Gastrocnemius medialis (tissue), 4 donors: ENCODE data around the gene EFCAB5.
"Not testable (repeated sequence)": the region's sequence is repeated elsewhere in the genome, so short reads cannot be mapped to it uniquely, and the experiment has no call there.

Experiments
- CTCF ChIP-seq, 5 experiments: fragments of 450-650 bp in 3 of 5; fragments of 200-600 bp in 2 of 5; sonication (generic) in 2 of 5; IDR thresholded peaks in 4 of 5; conservative IDR thresholded peaks in 1 of 5; 1 replicate in 4 of 5; 2 replicates in 1 of 5; pipeline ENCODE4 v1.5.1; 2016 to 2019; ENCODE audit warnings: antibody characterized with exemption in 5 of 5, mild to moderate bottlenecking in 3 of 5, moderate library complexity in 3 of 5
- POLR2A ChIP-seq, 2 donors: fragments of 450-650 bp; IDR thresholded peaks; one replicate each; pipeline ENCODE4 v1.6.1; 2017; ENCODE audit warnings: antibody characterized with exemption in 2 of 2, mild to moderate bottlenecking in 2 of 2, moderate library complexity in 2 of 2

GRCh38 chr17:30011934-30012333 is 70.5 kb downstream of the EFCAB5 start:
- not testable (repeated sequence) for TF ChIP-seq CTCF (IDR thresholded peaks at IDR 0.05 in 4 of 5, conservative IDR thresholded peaks at IDR 0.05 in 1 of 5); POLR2A (IDR thresholded peaks at IDR 0.05)
